GM23338 (cell line): ENCODE results near the gene CKB. TPM values are rescaled to one million over a fixed set of nuclear protein-coding genes. Genes with fewer than 3 reads are reported as not detected.

Source experiments
- ATAC-seq: fragments of 200-7000 bp; cut with Tn5 transposase; 3 replicates; pipeline ENCODE4 v1.9.1; 2020
- DNase-seq: peaks from one replicate; pipeline ENCODE4 v3.0.0-alpha.2; 2015; ENCODE audit warnings: low spot score
- H2AFZ ChIP-seq: fragments of 200-600 bp; sonication (generic); 2 replicates; pipeline ENCODE4 v1.8.0; 2016; ENCODE audit warnings: antibody characterized with exemption, mild to moderate bottlenecking, moderate library complexity
- H3F3A ChIP-seq: fragments of 200-600 bp; sonication (generic); replicated peaks from 2 replicates; pipeline ENCODE4 v1.8.0; 2017; ENCODE audit warnings: antibody characterized with exemption, mixed run types, low read depth
- H3K27ac ChIP-seq: fragments of 200-600 bp; sonication (generic); 2 replicates; pipeline ENCODE4 v1.6.1; 2016; ENCODE audit warnings: low read depth
- H3K27me3 ChIP-seq: fragments of 200-600 bp; sonication (generic); 2 replicates; pipeline ENCODE4 v1.8.0; 2016; ENCODE audit warnings: mild to moderate bottlenecking, mixed run types, moderate library complexity; ENCODE audit not compliant: insufficient read depth
- H3K36me3 ChIP-seq: fragments of 200-600 bp; sonication (generic); 2 replicates; pipeline ENCODE4 v1.8.0; 2016; ENCODE audit warnings: mild to moderate bottlenecking; ENCODE audit not compliant: insufficient read depth
- H3K4me1 ChIP-seq: fragments of 200-600 bp; sonication (generic); 2 replicates; pipeline ENCODE4 v1.8.0; 2016; ENCODE audit warnings: mild to moderate bottlenecking, moderate library complexity; ENCODE audit not compliant: insufficient read depth
- H3K4me2 ChIP-seq: fragments of 200-600 bp; sonication (generic); 2 replicates; pipeline ENCODE4 v1.7.1; 2017; ENCODE audit warnings: mixed run types
- H3K4me3 ChIP-seq: fragments of 200-600 bp; sonication (generic); 2 replicates; pipeline ENCODE4 v1.6.1; 2016; ENCODE audit warnings: mixed run types
- H3K79me2 ChIP-seq: fragments of 200-600 bp; sonication (generic); replicated peaks from 2 replicates; pipeline ENCODE4 v1.8.0; 2017; ENCODE audit warnings: mild to moderate bottlenecking; ENCODE audit not compliant: insufficient read depth
- H3K9me2 ChIP-seq: fragments of 200-600 bp; sonication (generic); 2 replicates; pipeline ENCODE4 v1.8.0; 2017; ENCODE audit not compliant: insufficient read depth
- H4K20me1 ChIP-seq: fragments of 200-600 bp; sonication (generic); replicated peaks from 2 replicates; pipeline ENCODE4 v1.8.0; 2017; ENCODE audit warnings: mild to moderate bottlenecking; ENCODE audit not compliant: insufficient read depth
- H3K27ac Mint-ChIP-seq: 2 replicates; pipeline ENCODE4 v1.8.0; 2020; ENCODE audit warnings: inconsistent platforms, mild to moderate bottlenecking, moderate library complexity, mixed read lengths
- H3K27me3 Mint-ChIP-seq: 3 replicates; pipeline ENCODE4 v1.8.0; 2022; ENCODE audit warnings: low read depth, mild to moderate bottlenecking, moderate library complexity, mixed read lengths, inconsistent platforms; ENCODE audit not compliant: insufficient read depth, poor library complexity
- H3K36me3 Mint-ChIP-seq: 3 replicates; pipeline ENCODE4 v1.8.0; 2021; ENCODE audit warnings: low read depth, mild to moderate bottlenecking, inconsistent platforms, moderate library complexity, mixed read lengths
- H3K4me1 Mint-ChIP-seq: 3 replicates; pipeline ENCODE4 v1.8.0; 2020; ENCODE audit warnings: mild to moderate bottlenecking, inconsistent platforms, mixed read lengths
- H3K4me3 Mint-ChIP-seq: 3 replicates; pipeline ENCODE4 v1.8.0; 2021; ENCODE audit warnings: moderate library complexity, mild to moderate bottlenecking, inconsistent platforms, mixed read lengths
- H3K9me3 Mint-ChIP-seq: 3 replicates; pipeline ENCODE4 v1.8.0; 2020; ENCODE audit warnings: moderate library complexity, mild to moderate bottlenecking, inconsistent platforms, mixed read lengths
- CREB1 ChIP-seq: fragments of 250-450 bp; sonication (Bioruptor Pico); IDR thresholded peaks from 2 replicates; pipeline ENCODE4 v1.5.0; 2020; ENCODE audit warnings: low read depth, mild to moderate bottlenecking, moderate library complexity
- CTCF ChIP-seq, 2 experiments: fragments of 200-600 bp in 1 of 2; sonication (generic) in 1 of 2; conservative IDR thresholded peaks; 2 replicates each; pipeline versions ENCODE4 v1.5.1 to v1.6.1; 2016 to 2017; ENCODE audit warnings: antibody characterized with exemption in 2 of 2, low read depth in 2 of 2, mild to moderate bottlenecking in 2 of 2, moderate library complexity in 1 of 2
- ETS1 ChIP-seq: IDR thresholded peaks from 2 replicates; pipeline ENCODE4 v1.6.1; 2016; ENCODE audit warnings: antibody characterized with exemption
- EZH2phosphoT487 ChIP-seq: fragments of 200-600 bp; sonication (generic); IDR thresholded peaks from one replicate; pipeline ENCODE4 v1.8.1; 2018; ENCODE audit warnings: antibody characterized with exemption; ENCODE audit not compliant: unreplicated experiment
- NANOG ChIP-seq: IDR thresholded peaks from 2 replicates; pipeline ENCODE4 v1.6.1; 2016; ENCODE audit warnings: antibody characterized with exemption, borderline replicate concordance
- POLR2AphosphoS5 ChIP-seq: IDR thresholded peaks from 2 replicates; pipeline ENCODE4 v1.6.1; 2016; ENCODE audit warnings: antibody characterized with exemption, low read depth
- REST ChIP-seq: IDR thresholded peaks from one replicate; pipeline ENCODE4 v1.6.1; 2018; ENCODE audit warnings: antibody characterized with exemption; ENCODE audit not compliant: unreplicated experiment
- ZNF114 ChIP-seq: fragments of 250-450 bp; sonication (Bioruptor Pico); IDR thresholded peaks from 2 replicates; pipeline ENCODE4 v1.5.0; 2020; ENCODE audit warnings: mild to moderate bottlenecking, moderate library complexity
- polyA plus RNA-seq: library from polyadenylated mRNA; unstranded; fragments of >200 nt; fragmentation: Nextera tagmentation; extraction: Ambion mirVana; gene quantifications from 2 replicates; pipeline ENCODE4 v1.2.1, GENCODE V29; 2016
- total RNA-seq: library from RNA; depleted of rRNA; stranded (reverse); fragments of >200 nt; shearing (Covaris generic); gene quantifications from 2 replicates; pipeline ENCODE4 v1.2.3, GENCODE V29; 2014

CKB gene
- total and polyA plus RNA-seq, 2 experiments from 2014 or later, result 604 to 852 TPM

- Histone ChIP-seq H4K20me1 (peaks cover 7% of the 10 kb centered on the region), H3K36me3 (no peaks in the 10 kb centered on the region), H3K4me2 (no peak overlapping the region), H3K4me1 (no peaks in the 10 kb centered on the region), H2AFZ (no peak overlapping the region), H3K9me2 (no peaks in the 10 kb centered on the region), H3K79me2 (peaks cover 11% of the 10 kb centered on the region), H3K4me3 (no peak overlapping the region), H3K27ac (no peak overlapping the region), H3F3A (no peaks in the 10 kb centered on the region), H3K27me3 (no peaks in the 10 kb centered on the region; the same call in 1 of the 2 replicates)
- Mint-ChIP-seq H3K4me1 (peaks cover 6% of the 10 kb centered on the region), H3K4me3 (no peak overlapping the region), H3K27ac (no peak overlapping the region), H3K36me3 (peaks cover 3% of the 10 kb centered on the region; the same call in 1 of the 3 replicates), H3K27me3 (peaks cover 6% of the 10 kb centered on the region), H3K9me3 (no peaks in the 10 kb centered on the region)
- DNase-seq (no peak), ATAC-seq (no peak)
- TF ChIP-seq REST (no peak), POLR2AphosphoS5 (no peak), CREB1 (no peak), ZNF114 (CRISPR knock-in tag) (no peak)
These were observed 12.7 kb upstream of the CKB start for GRCh38 chr14:103535081-103535890.

- Histone ChIP-seq H3K79me2 (peaks cover 18% of the 10 kb centered on the region), H2AFZ (no peak overlapping the region), H3K36me3 (no peaks in the 10 kb centered on the region), H3K27me3 (no peaks in the 10 kb centered on the region), H4K20me1 (peaks cover 10% of the 10 kb centered on the region), H3F3A (no peaks in the 10 kb centered on the region), H3K4me2 (no peak overlapping the region), H3K9me2 (no peaks in the 10 kb centered on the region), H3K4me1 (no peaks in the 10 kb centered on the region), H3K4me3 (no peak overlapping the region), H3K27ac (no peak overlapping the region)
- no peak for ATAC-seq
- no peak overlapping the region for H3K27ac Mint-ChIP-seq
- H3K4me1 Mint-ChIP-seq, result peaks cover 11% of the 10 kb centered on the region
- H3K4me3 Mint-ChIP-seq, result no peak overlapping the region
- no peak for DNase-seq
- no peaks in the 10 kb centered on the region for H3K9me3 Mint-ChIP-seq
- H3K36me3 Mint-ChIP-seq, result peaks cover 4% of the 10 kb centered on the region; the same call in 1 of the 3 replicates
- peaks cover 11% of the 10 kb centered on the region for H3K27me3 Mint-ChIP-seq
- no peak for TF ChIP-seq CTCF (conservative IDR thresholded peaks at IDR 0.05; ENCODE audit: low read depth in 2 of 2)
- no peak for TF ChIP-seq ETS1
- no peak for TF ChIP-seq NANOG
- no peak for TF ChIP-seq EZH2phosphoT487
These were observed 12.0 kb upstream of the CKB start for GRCh38 chr14:103534576-103535061.
